Mucosa of descending colon (tissue), 3 donors: Measurements from ENCODE around the gene LYRM7. TPM values are rescaled to one million over a fixed set of nuclear protein-coding genes. Genes with fewer than 3 reads are reported as not detected.
A peak's percentile ranks its signal among the peaks of the same experiment; 100 is the strongest.
"Not testable (repeated sequence)": the region's sequence is repeated elsewhere in the genome, so short reads cannot be mapped to it uniquely, and the experiment has no call there.

ENCODE experiments used
- ATAC-seq: fragments of 200-7000 bp; cut with Tn5 transposase; one replicate; pipeline ENCODE4 v1.9.1; 2020; ENCODE audit warnings: mild to moderate bottlenecking, moderate library complexity
- DNase-seq, 3 donors: peaks; one replicate each; pipeline ENCODE4 v3.0.0-alpha.2; 2020
- H3K36me3 ChIP-seq: fragments of 200-600 bp; one replicate; pipeline ENCODE4 v1.8.0; 2021; ENCODE audit warnings: low read depth, mild to moderate bottlenecking
- H3K4me1 ChIP-seq: fragments of 200-600 bp; one replicate; pipeline ENCODE4 v1.8.0; 2021; ENCODE audit warnings: low read depth, mild to moderate bottlenecking
- H3K4me3 ChIP-seq: fragments of 200-600 bp; one replicate; pipeline ENCODE4 v1.8.0; 2021; ENCODE audit warnings: mild to moderate bottlenecking
- H3K9me3 ChIP-seq: fragments of 200-600 bp; one replicate; pipeline ENCODE4 v1.8.0; 2021; ENCODE audit warnings: mild to moderate bottlenecking
- CTCF ChIP-seq: fragments of 200-600 bp; IDR thresholded peaks from one replicate; pipeline ENCODE4 v1.8.0; 2022; ENCODE audit warnings: antibody characterized with exemption, mild to moderate bottlenecking
- intact Hi-C, 2 donors: fragments of 100-400 bp; cut with DNase I in 1 of 2; cut with micrococcal nuclease in 1 of 2; formaldehyde crosslinking; loops; one replicate each; pipeline versions ENCODE4 v1.11.0 to v1.11.1; 2022; cut with DNase I, micrococcal nuclease
- long read RNA-seq, 2 donors: library from polyadenylated mRNA; unstranded; transcript quantifications; one replicate each; pipeline ENCODE4 v2.0.0, GENCODE V29; 2019 to 2021
- total RNA-seq, 3 donors: library from RNA; stranded (reverse); fragmentation: NEBNext Ultra II Directional in 2 of 3; extraction: Animal tissue kit (Norgen Biotek cat#: 25700) in 2 of 3; gene quantifications; one replicate each; pipeline versions ENCODE4 v1.2.1 to v1.2.4, GENCODE V29; 2021 to 2023
- donor health status: DM: no; HTN: no; CAD: no; lungs with moderate emphysema.
- donor health status: DM: no; HTN: no; CAD: no.
- donor health status: DM: no; HTN: yes; CAD: no.

The LYRM7 gene
- total RNA-seq: 10 to 100 TPM; 11.2 to 12.9 (median 11.7) TPM
- long read RNA-seq, donor 1, full-length matches to known transcripts: 14 of 22 reads
- long read RNA-seq, donor 1, partial matches to known transcripts: 1 of 22 reads
- long read RNA-seq, donor 1, other reads (novel, unspliced or antisense): 7 of 22 reads
- long read RNA-seq, donor 2, full-length matches to known transcripts: 12 of 16 reads
- long read RNA-seq, donor 2, partial matches to known transcripts: 3 of 16 reads
- long read RNA-seq, donor 2, other reads (novel, unspliced or antisense): 1 of 16 reads

DNA sequence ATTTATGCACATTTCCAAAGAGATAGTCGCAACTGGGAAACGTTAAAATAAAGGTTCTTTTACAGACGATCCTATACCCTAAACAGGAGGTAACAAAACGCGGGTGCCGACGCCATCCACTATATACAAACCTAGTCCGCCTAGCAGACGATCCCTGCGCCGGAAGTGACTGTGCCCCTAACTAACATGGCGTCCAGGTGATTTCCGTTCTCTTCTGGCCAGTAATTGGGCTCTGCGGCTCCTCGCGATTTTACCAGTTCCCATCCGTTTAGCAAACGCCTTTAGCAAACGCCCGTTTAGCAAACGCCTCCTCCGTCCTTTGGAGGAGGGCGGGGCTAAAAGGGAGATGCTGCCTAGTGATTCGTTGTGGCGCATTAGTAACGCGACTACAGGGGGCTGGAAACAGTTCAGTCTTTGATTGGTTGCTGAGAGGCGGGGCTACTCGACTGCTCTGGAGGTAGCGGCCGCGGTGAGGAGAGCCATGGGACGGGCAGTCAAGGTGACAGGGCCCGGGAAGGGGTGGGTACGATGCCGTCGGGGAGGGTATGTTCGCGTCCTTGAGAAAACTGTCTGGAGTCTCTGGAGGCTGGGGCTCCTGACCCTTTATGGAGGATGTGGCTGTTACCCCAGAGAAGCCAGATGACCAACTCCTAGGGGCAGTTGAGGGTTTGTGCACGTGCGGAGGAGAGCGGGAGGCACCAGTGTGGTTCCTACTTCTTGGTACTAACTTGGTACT is at the start of gene LYRM7:
LYRM7 (plus strand) TSS at position 405 of the 736 bp plus-strand sequence; CDS start at position 482, 77 bp downstream.
- peak; percentile 93 to 97 (median 96) for DNase-seq
- ATAC-seq: peak; percentile 97
- intact Hi-C loops: no loop called here
- peaks cover 10% of the 10 kb centered on the region for H3K4me1 ChIP-seq
- peak within 1 kb of the TSS; percentile 43 for H3K4me3 ChIP-seq
- H3K9me3 ChIP-seq: no peaks in the 10 kb centered on the region
- no peaks in the 10 kb centered on the region for H3K36me3 ChIP-seq
- peak; percentile 7 for TF ChIP-seq CTCF

GRCh38 chr5:131127244-131127643 is 43.5 kb upstream of the LYRM7 start:
- H3K4me3 ChIP-seq, intact Hi-C loops, ATAC-seq, H3K4me1 ChIP-seq, H3K36me3 ChIP-seq, DNase-seq: not testable (repeated sequence)
- H3K9me3 ChIP-seq: peaks cover 18% of the 10 kb centered on the region

DNA sequence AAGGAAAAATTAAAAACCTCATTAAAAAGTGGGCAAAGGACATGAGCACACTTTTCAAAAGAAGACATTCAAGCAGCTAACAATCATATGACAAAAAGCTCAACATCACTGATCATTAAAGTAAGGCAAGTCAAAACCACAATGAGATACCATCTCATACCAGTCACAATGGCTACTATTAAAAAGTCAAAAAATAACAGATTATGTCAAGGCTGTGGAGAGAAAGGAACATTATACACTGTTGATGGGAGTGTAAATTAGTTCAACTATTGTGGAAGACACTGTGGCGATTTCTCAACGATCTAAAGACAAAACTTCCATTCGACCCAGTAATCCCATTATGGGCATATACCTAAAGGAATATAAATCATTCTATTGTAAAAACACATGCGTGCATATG is 41.4 kb upstream of the LYRM7 start:
- no peak for DNase-seq

GRCh38 chr5:131133091-131133490 is 37.7 kb upstream of the LYRM7 start:
- H3K36me3 ChIP-seq, DNase-seq, H3K9me3 ChIP-seq, intact Hi-C loops, H3K4me1 ChIP-seq, ATAC-seq, H3K4me3 ChIP-seq: not testable (repeated sequence)

More for the DNA sequence above, 41.4 kb upstream of the LYRM7 start:
- ATAC-seq: no peak
- Histone ChIP-seq H3K4me3 (no peak overlapping the region), H3K9me3 (peaks cover 13% of the 10 kb centered on the region), H3K36me3 (no peaks in the 10 kb centered on the region), H3K4me1 (no peaks in the 10 kb centered on the region)
- TF ChIP-seq CTCF: no peak
- intact Hi-C loops: no loop called here

GRCh38 chr5:131138406-131138805 is 32.3 kb upstream of the LYRM7 start:
- intact Hi-C loops, H3K4me1 ChIP-seq, DNase-seq, H3K9me3 ChIP-seq, ATAC-seq, H3K36me3 ChIP-seq, H3K4me3 ChIP-seq: not testable (repeated sequence)

DNA sequence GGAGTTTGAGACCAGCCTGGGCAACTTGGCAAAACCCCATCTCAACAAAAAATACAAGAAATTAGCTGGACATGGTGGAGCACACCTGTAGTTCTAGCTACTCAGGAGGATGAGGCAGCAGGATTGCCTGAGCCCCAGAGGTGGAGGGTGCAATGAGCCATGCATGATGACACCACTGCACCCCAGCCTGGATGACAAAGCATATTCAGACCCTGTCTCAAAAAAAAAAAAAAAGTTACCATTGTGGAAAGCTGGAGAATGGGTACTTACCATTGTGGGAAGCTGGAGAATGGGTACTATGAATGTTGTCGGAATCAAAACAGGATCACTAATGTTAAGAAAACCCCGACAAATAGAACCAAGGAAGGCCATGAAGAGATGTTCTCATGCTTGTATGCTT is 31.4 kb upstream of the LYRM7 start:
- H3K4me1 ChIP-seq: no peaks in the 10 kb centered on the region
- intact Hi-C loops: no loop called here
- DNase-seq (no peak), ATAC-seq (no peak)
- no peak overlapping the region for H3K4me3 ChIP-seq
- H3K36me3 ChIP-seq: no peaks in the 10 kb centered on the region
- no peaks in the 10 kb centered on the region for H3K9me3 ChIP-seq
- TF ChIP-seq CTCF: no peak

DNA sequence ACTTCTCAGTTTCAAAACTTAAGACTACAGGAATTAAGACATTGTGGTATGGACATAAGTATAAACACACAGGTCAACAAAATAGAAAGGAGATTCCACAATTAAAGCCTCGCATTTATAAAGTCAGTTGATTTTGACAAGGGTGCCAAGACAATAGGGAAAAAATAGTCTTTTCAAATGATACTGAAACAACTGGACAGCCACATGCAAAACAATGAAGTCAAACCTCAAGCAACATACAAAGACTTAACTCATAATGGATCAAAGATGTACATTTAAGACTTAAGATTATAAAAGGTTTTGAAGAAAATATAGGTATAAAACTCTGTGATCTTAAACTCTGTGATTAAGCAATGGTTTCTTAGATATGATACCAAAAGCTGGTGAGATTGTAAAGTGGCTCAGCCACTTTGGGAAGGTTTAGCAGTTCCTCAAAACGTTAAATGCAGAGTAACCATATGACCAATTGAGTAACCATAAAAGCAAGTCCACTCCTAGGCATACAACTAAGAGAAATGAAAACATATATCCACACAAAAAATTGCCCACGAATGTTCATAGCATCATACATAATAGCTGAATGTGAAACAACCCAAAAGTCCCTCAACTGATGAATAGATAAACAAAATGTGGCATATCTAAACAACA is 27.6 kb upstream of the LYRM7 start:
- Histone ChIP-seq H3K9me3 (no peaks in the 10 kb centered on the region), H3K4me3 (no peak overlapping the region), H3K36me3 (no peaks in the 10 kb centered on the region), H3K4me1 (no peaks in the 10 kb centered on the region)
- no peak for TF ChIP-seq CTCF
- ATAC-seq: no peak
- intact Hi-C loops: no loop called here
- DNase-seq: no peak
